Measurements from ENCODE around the gene CHAF1A. TPM values are rescaled to one million over a fixed set of nuclear protein-coding genes. Genes with fewer than 3 reads are reported as not detected.

Gene CHAF1A
- total RNA-seq, 4 donors from 2014 or later: 4.9 to 18.6 (median 8.1) TPM

GRCh38 chr19:4409123-4409933, 6.9 kb downstream of the CHAF1A start:
- Histone ChIP-seq H3K4me3 (no peak overlapping the region), H3K36me3 (peaks cover 0 to 39% (median 0%) of the 10 kb centered on the region in 3 donors), H3K27ac (no peak overlapping the region), H3K27me3 (no peaks in the 10 kb centered on the region), H3K9me3 (no peaks in the 10 kb centered on the region), H3K4me1 (no peaks in the 10 kb centered on the region)
- TF ChIP-seq POLR2A (IDR thresholded peaks at IDR 0.05) (no peak), EP300 (IDR thresholded peaks at IDR 0.05) (no peak)
- TF ChIP-seq, protein P1, sequence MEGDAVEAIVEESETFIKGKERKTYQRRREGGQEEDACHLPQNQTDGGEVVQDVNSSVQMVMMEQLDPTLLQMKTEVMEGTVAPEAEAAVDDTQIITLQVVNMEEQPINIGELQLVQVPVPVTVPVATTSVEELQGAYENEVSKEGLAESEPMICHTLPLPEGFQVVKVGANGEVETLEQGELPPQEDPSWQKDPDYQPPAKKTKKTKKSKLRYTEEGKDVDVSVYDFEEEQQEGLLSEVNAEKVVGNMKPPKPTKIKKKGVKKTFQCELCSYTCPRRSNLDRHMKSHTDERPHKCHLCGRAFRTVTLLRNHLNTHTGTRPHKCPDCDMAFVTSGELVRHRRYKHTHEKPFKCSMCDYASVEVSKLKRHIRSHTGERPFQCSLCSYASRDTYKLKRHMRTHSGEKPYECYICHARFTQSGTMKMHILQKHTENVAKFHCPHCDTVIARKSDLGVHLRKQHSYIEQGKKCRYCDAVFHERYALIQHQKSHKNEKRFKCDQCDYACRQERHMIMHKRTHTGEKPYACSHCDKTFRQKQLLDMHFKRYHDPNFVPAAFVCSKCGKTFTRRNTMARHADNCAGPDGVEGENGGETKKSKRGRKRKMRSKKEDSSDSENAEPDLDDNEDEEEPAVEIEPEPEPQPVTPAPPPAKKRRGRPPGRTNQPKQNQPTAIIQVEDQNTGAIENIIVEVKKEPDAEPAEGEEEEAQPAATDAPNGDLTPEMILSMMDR (IDR thresholded peaks at IDR 0.05): no peak
- no peak for DNase-seq (ENCODE audit: low spot score in 2 of 2)
- 82 to 86% methylated on average over 23 of the region's 23 CpGs for WGBS, 2 donors

- H3K4me1 ChIP-seq: peaks cover 0 to 13% (median 2%) of the 10 kb centered on the region in 4 donors
- H3K36me3 ChIP-seq: peaks cover 0 to 39% (median 0%) of the 10 kb centered on the region in 3 donors
- TF ChIP-seq POLR2A (IDR thresholded peaks at IDR 0.05) (no peak), EP300 (IDR thresholded peaks at IDR 0.05) (no peak)
- TF ChIP-seq, protein P1 (IDR thresholded peaks at IDR 0.05): no peak
- no peaks in the 10 kb centered on the region for H3K9me3 ChIP-seq
- no peaks in the 10 kb centered on the region for H3K27me3 ChIP-seq
- 94 to 95% methylated on average over 3 of the region's 3 CpGs for WGBS, 2 donors
- no peak overlapping the region for H3K27ac ChIP-seq
- H3K4me3 ChIP-seq: no peak overlapping the region
- DNase-seq (ENCODE audit: low spot score in 2 of 2): no peak
Measured at GRCh38 chr19:4413588-4413987, 11.1 kb downstream of the CHAF1A start.

DNA sequence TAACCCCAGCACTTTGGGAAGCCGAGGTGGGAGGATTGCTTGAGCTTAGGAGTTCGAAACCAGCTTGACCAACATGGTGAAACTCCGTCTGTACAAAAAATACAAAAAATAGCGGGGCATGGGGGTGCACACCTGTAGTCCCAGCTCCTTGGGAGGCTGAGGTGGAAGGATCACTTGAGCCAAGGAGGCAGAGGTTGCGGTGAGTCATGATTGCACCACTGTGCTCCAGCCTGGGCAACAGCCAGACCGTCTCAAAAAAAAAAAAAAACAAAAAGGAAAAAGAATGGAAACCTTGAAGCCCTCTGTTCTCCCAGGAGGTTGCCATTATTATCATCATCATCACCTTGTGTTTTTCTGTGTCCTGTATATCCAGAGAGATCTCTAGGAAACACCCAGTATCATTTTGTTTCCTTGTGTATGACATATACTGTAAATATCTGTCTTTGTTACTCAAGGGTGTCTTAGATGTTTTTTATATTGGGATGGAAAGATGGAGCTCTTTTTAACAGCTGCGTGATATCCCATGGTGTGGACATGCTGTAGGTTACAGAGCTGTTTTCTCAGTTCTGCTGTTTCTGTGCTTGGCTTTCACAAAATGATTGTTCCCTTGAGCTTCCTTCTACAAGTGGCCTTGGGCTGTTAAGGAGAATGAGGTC, 11.8 kb downstream of the CHAF1A start:
- H3K27me3 ChIP-seq: no peaks in the 10 kb centered on the region
- H3K4me1 ChIP-seq: peaks cover 0 to 13% (median 2%) of the 10 kb centered on the region in 4 donors
- no peak overlapping the region for H3K27ac ChIP-seq
- 88 to 93% methylated on average over 7 of the region's 7 CpGs for WGBS, 2 donors
- DNase-seq (ENCODE audit: low spot score in 2 of 2): no peak
- TF ChIP-seq POLR2A (IDR thresholded peaks at IDR 0.05): no peak
- TF ChIP-seq, protein P1 (IDR thresholded peaks at IDR 0.05): no peak
- no peak for TF ChIP-seq EP300 (IDR thresholded peaks at IDR 0.05)
- peaks cover 0 to 32% (median 0%) of the 10 kb centered on the region in 3 donors for H3K36me3 ChIP-seq
- H3K4me3 ChIP-seq: no peak overlapping the region
- H3K9me3 ChIP-seq: no peaks in the 10 kb centered on the region

DNA sequence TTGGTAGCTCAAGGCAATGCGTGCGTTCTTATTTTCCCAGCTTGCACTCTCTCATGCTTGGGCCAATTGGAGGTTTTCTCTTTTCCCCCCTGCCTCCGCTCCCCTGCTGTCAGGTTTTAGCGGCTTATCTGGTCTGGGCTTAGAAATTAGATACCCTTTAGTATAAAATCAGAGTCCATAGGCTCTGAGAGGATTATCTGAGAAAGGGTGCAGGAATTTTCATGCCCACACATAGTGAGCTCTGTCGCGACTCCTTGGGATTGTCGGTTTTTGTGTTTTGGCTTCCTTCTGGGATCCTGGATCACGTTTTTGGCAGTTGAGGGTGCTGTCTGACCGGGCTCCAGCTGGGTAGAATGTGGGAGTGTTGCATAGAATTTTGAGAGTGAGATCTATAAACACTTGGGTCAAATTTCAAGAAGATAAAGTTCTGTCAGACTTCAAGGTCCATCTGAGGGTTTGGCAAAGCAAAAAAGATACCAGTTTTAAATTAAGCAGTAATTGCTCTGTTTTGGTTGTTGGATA, 12.4 kb downstream of the CHAF1A start:
- H3K4me1 ChIP-seq: peaks cover 0 to 13% (median 2%) of the 10 kb centered on the region in 4 donors
- DNase-seq (ENCODE audit: low spot score in 2 of 2): no peak
- TF ChIP-seq EP300 (IDR thresholded peaks at IDR 0.05): no peak
- TF ChIP-seq, protein P1 (IDR thresholded peaks at IDR 0.05): no peak
- TF ChIP-seq POLR2A (IDR thresholded peaks at IDR 0.05): no peak
- H3K27ac ChIP-seq: no peak overlapping the region
- no peaks in the 10 kb centered on the region for H3K9me3 ChIP-seq
- 56 to 59% methylated on average over 9 of the region's 9 CpGs for WGBS, 2 donors
- no peak overlapping the region for H3K4me3 ChIP-seq
- no peaks in the 10 kb centered on the region for H3K27me3 ChIP-seq
- peaks cover 0 to 26% (median 0%) of the 10 kb centered on the region in 3 donors for H3K36me3 ChIP-seq

GRCh38 chr19:4415352-4415751, 12.9 kb downstream of the CHAF1A start:
- TF ChIP-seq, protein P1 (IDR thresholded peaks at IDR 0.05): no peak
- TF ChIP-seq POLR2A (IDR thresholded peaks at IDR 0.05) (no peak), EP300 (IDR thresholded peaks at IDR 0.05) (no peak)

More at GRCh38 chr19:4415352-4415751, 12.9 kb downstream of the CHAF1A start:
- peaks cover 0 to 22% (median 0%) of the 10 kb centered on the region in 3 donors for H3K36me3 ChIP-seq
- no peak for DNase-seq (ENCODE audit: low spot score in 2 of 2)
- no peak overlapping the region for H3K27ac ChIP-seq
- H3K9me3 ChIP-seq: no peaks in the 10 kb centered on the region
- H3K4me3 ChIP-seq: no peak overlapping the region
- H3K27me3 ChIP-seq: no peaks in the 10 kb centered on the region
- 65 to 75% methylated on average over 10 of the region's 10 CpGs for whole genome bisulfite sequencing, 2 donors
- peaks cover 0 to 13% (median 2%) of the 10 kb centered on the region in 4 donors for H3K4me1 ChIP-seq

Data from tibial nerve (tissue), 4 donors.